ENCODE results near the gene GNG2. TPM values are rescaled to one million over a fixed set of nuclear protein-coding genes. Genes with fewer than 3 reads are reported as not detected.
A peak's percentile ranks its signal among the peaks of the same experiment; 100 is the strongest.

The GNG2 gene
- total and polyA plus RNA-seq, 10 of the 15 experiments (the other 5 are each of a cell fraction or from before 2014, with no cell fraction given): 31.6 to 114 (median 66.4) TPM

DNA sequence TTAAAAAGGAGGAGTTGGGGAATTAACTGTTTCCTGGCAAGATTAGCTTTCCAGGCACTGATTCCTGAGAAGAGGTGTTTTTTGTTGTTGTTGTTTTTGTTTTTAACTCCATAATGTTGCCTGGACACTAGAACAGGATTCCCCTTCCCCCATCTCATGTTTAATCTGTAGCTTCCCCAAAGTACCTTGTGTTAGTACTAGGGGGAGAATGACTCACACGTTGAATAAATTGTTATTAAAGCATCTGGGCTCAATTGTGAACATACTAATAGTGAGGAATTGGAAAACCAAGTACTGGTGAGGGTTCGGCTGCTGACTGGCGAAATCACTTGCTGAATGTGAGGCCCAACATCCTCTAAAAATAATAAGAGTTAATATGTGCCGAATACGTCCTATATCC, 1.3 kb upstream of the GNG2 start:
- FAIRE-seq (no peak), DNase-seq (ENCODE audit: low read depth, low spot score) (no peak), ATAC-seq (no peak)
- Histone ChIP-seq H4K20me1 (ENCODE audit: control insufficient read depth, insufficient read depth) (no peaks in the 10 kb centered on the region), H3K36me3 (ENCODE audit: control insufficient read depth in 2 of 2, insufficient read depth in 2 of 2, low read length in 1 of 2) (no peaks in the 10 kb centered on the region), H3K27me3 (replicated peaks in 1 of 2; ENCODE audit: control insufficient read depth in 2 of 2, insufficient read depth in 2 of 2, low read length in 1 of 2) (no peaks in the 10 kb centered on the region), H3K4me3 (no peak overlapping the region), H3K4me1 (ENCODE audit: control insufficient read depth, insufficient read depth, low read length) (peaks cover 7% of the 10 kb centered on the region), H2AFZ (ENCODE audit: control insufficient read depth, low read depth, low read length) (no peak overlapping the region), H3K9ac (ENCODE audit: control insufficient read depth, insufficient read depth, low read length) (no peak overlapping the region), H3K9me3 (replicated peaks; ENCODE audit: control insufficient read depth, insufficient read depth, low read length) (no peaks in the 10 kb centered on the region), H3K79me2 (ENCODE audit: control insufficient read depth, insufficient read depth, low read length) (peaks cover 36% of the 10 kb centered on the region), H3K27ac (ENCODE audit: control insufficient read depth, insufficient read depth) (no peak overlapping the region), H3K4me2 (ENCODE audit: control insufficient read depth, insufficient read depth) (no peak overlapping the region)
- 86% methylated on average over 5 of the region's 5 CpGs for WGBS (ENCODE audit: insufficient coverage, insufficient replicate concordance, low lambda C conversion rate, missing lambda C conversion rate)
- POLR2A ChIA-PET: interaction anchor here (1.0 kb wide), 1 partner anchor 43 kb away, joined by 3 read pairs; no protein-coding TSS in a partner anchor
- TF ChIP-seq SMAD5 (IDR thresholded peaks at IDR 0.05; ENCODE audit: low read depth) (no peak), IKZF2 (IDR thresholded peaks at IDR 0.05) (0 out of 4 replicates have a peak, but pooled peaks of 1 of the 2 experiments have one; percentile 10)
- in situ Hi-C loops (cut with MboI) (no loop called here), intact Hi-C loops (cut with micrococcal nuclease; ENCODE audit: unreplicated experiment) (no loop called here)
- SMC1A ChIA-PET (ENCODE audit: uncharacterized antibody, unreplicated experiment): interaction anchor here (1.1 to 1.4 kb wide), 3 partner anchors 8 to 22 kb away, joined by 3 to 4 read pairs (median 4); no protein-coding TSS in a partner anchor
- RAD21 ChIA-PET (ENCODE audit: unreplicated experiment): interaction anchor here (3.8 to 4.1 kb wide), 2 partner anchors 12 kb away, joined by 44 to 59 read pairs; no protein-coding TSS in a partner anchor
- BruUV-seq (replicated peaks): no TSS peak
- CTCF ChIA-PET: interaction anchor here (1.8 to 2.1 kb wide), 2 partner anchors 8 to 9 kb away, joined by 4 to 9 read pairs; no protein-coding TSS in a partner anchor

DNA sequence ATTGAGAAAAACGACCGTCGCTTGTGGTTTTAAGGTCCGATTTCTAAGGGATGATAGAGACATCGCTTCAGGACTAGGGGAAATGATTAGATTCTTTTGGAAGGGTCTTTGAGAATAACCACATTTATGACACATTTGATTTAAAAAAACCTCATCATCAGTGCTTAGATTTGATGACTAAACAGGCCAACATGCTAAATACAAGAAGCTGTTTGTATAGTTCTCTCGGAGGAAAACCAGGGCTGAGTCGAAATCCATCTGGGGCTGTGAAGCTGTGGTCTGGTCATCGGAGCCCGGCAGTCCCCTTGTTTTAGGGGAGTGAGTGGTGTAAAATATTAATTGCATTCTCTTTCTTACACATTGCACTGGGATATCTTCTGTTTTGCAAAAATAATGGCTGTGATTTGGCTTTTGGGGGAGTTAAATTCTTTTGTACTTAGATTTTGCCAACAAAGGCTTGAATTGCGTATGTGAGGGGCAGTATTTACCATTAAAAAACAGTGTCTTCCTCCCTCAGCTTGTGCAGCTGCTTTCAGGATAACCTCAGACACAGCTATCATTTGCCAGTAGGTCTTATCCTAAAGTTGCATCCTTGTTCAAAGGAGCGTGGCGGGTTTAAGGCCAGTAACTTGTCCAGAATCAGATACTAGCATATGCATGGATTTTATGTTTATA, 550 bp downstream of the GNG2 start:
- Histone ChIP-seq H4K20me1 (ENCODE audit: control insufficient read depth, insufficient read depth) (no peaks in the 10 kb centered on the region), H3K79me2 (ENCODE audit: control insufficient read depth, insufficient read depth, low read length) (peaks cover 54% of the 10 kb centered on the region), H3K4me3 (peak overlapping the region; percentile 90), H3K4me1 (ENCODE audit: control insufficient read depth, insufficient read depth, low read length) (peaks cover 14% of the 10 kb centered on the region), H3K27me3 (replicated peaks in 1 of 2; ENCODE audit: control insufficient read depth in 2 of 2, insufficient read depth in 2 of 2, low read length in 1 of 2) (no peaks in the 10 kb centered on the region), H3K9me3 (replicated peaks; ENCODE audit: control insufficient read depth, insufficient read depth, low read length) (no peaks in the 10 kb centered on the region), H3K4me2 (ENCODE audit: control insufficient read depth, insufficient read depth) (peak overlapping the region; percentile 90), H3K27ac (ENCODE audit: control insufficient read depth, insufficient read depth) (peak overlapping the region; percentile 82), H3K36me3 (ENCODE audit: control insufficient read depth in 2 of 2, insufficient read depth in 2 of 2, low read length in 1 of 2) (no peaks in the 10 kb centered on the region), H2AFZ (ENCODE audit: control insufficient read depth, low read depth, low read length) (peak overlapping the region; percentile 84), H3K9ac (ENCODE audit: control insufficient read depth, insufficient read depth, low read length) (peak overlapping the region; percentile 85)
- TSS peak; percentile 63 for BruUV-seq (replicated peaks)
- intact Hi-C loops (cut with micrococcal nuclease; ENCODE audit: unreplicated experiment) (loop anchor here (1.0 to 5.0 kb wide), 3 partner anchors 14 to 116 kb away; no protein-coding TSS in a partner anchor), in situ Hi-C loops (cut with MboI) (no loop called here)
- CTCF ChIA-PET: interaction anchor here (0.7 to 3.7 kb wide), 10 partner anchors 9 to 135 kb away, joined by 3 to 33 read pairs (median 8); no protein-coding TSS in a partner anchor
- FAIRE-seq: no peak
- DNase-seq (ENCODE audit: low read depth, low spot score): no peak
- under 1% methylated on average over 12 of the region's 12 CpGs for WGBS (ENCODE audit: insufficient coverage, insufficient replicate concordance, low lambda C conversion rate, missing lambda C conversion rate)
- SMC1A ChIA-PET (ENCODE audit: uncharacterized antibody, unreplicated experiment): interaction anchor here (0.7 to 14.5 kb wide), 16 partner anchors 8 to 881 kb away, joined by 3 to 254 read pairs (median 7); no protein-coding TSS in a partner anchor
- peak; percentile 13 for ATAC-seq
- POLR2A ChIA-PET: interaction anchor here (0.6 to 3.8 kb wide), 12 partner anchors 9 to 1292 kb away, joined by 3 to 41 read pairs (median 6); partner anchors contain the start of genes DDHD1, GPR137C and TXNDC16
- RAD21 ChIA-PET (ENCODE audit: unreplicated experiment): interaction anchor here (0.9 to 15.9 kb wide), 15 partner anchors 9 to 119 kb away, joined by 3 to 197 read pairs (median 6); no protein-coding TSS in a partner anchor
- TF ChIP-seq, protein P1, sequence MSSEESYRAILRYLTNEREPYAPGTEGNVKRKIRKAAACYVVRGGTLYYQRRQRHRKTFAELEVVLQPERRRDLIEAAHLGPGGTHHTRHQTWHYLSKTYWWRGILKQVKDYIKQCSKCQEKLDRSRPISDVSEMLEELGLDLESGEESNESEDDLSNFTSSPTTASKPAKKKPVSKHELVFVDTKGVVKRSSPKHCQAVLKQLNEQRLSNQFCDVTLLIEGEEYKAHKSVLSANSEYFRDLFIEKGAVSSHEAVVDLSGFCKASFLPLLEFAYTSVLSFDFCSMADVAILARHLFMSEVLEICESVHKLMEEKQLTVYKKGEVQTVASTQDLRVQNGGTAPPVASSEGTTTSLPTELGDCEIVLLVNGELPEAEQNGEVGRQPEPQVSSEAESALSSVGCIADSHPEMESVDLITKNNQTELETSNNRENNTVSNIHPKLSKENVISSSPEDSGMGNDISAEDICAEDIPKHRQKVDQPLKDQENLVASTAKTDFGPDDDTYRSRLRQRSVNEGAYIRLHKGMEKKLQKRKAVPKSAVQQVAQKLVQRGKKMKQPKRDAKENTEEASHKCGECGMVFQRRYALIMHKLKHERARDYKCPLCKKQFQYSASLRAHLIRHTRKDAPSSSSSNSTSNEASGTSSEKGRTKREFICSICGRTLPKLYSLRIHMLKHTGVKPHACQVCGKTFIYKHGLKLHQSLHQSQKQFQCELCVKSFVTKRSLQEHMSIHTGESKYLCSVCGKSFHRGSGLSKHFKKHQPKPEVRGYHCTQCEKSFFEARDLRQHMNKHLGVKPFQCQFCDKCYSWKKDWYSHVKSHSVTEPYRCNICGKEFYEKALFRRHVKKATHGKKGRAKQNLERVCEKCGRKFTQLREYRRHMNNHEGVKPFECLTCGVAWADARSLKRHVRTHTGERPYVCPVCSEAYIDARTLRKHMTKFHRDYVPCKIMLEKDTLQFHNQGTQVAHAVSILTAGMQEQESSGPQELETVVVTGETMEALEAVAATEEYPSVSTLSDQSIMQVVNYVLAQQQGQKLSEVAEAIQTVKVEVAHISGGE (CRISPR knock-in tag; IDR thresholded peaks at IDR 0.05): no peak
- no peak for TF ChIP-seq SMC3 (IDR thresholded peaks at IDR 0.05; ENCODE audit: borderline replicate concordance, low read length)
- TF ChIP-seq, protein P2, sequence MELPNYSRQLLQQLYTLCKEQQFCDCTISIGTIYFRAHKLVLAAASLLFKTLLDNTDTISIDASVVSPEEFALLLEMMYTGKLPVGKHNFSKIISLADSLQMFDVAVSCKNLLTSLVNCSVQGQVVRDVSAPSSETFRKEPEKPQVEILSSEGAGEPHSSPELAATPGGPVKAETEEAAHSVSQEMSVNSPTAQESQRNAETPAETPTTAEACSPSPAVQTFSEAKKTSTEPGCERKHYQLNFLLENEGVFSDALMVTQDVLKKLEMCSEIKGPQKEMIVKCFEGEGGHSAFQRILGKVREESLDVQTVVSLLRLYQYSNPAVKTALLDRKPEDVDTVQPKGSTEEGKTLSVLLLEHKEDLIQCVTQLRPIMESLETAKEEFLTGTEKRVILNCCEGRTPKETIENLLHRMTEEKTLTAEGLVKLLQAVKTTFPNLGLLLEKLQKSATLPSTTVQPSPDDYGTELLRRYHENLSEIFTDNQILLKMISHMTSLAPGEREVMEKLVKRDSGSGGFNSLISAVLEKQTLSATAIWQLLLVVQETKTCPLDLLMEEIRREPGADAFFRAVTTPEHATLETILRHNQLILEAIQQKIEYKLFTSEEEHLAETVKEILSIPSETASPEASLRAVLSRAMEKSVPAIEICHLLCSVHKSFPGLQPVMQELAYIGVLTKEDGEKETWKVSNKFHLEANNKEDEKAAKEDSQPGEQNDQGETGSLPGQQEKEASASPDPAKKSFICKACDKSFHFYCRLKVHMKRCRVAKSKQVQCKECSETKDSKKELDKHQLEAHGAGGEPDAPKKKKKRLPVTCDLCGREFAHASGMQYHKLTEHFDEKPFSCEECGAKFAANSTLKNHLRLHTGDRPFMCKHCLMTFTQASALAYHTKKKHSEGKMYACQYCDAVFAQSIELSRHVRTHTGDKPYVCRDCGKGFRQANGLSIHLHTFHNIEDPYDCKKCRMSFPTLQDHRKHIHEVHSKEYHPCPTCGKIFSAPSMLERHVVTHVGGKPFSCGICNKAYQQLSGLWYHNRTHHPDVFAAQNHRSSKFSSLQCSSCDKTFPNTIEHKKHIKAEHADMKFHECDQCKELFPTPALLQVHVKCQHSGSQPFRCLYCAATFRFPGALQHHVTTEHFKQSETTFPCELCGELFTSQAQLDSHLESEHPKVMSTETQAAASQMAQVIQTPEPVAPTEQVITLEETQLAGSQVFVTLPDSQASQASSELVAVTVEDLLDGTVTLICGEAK (IDR thresholded peaks at IDR 0.05; ENCODE audit: borderline replicate concordance): no peak
